GM03348 (cell line): ENCODE results near the gene CADM2.

Experiments used
- DNase-seq: peaks from one replicate; pipeline ENCODE4 v3.0.0; 2012; ENCODE audit warnings: low spot score

Gene CADM2

GRCh38 chr3:85321892-85322291, 363.1 kb downstream of the CADM2 start:
- DNase-seq = no peak

GRCh38 chr3:85330071-85330470, 371.3 kb downstream of the CADM2 start:
- no peak for DNase-seq

- DNase-seq = no peak
Observed at GRCh38 chr3:85337895-85338294, 379.1 kb downstream of the CADM2 start.

GRCh38 chr3:85342915-85343314, 384.1 kb downstream of the CADM2 start:
- no peak for DNase-seq

- DNase-seq = no peak
Observed at GRCh38 chr3:85355572-85355971, 396.8 kb downstream of the CADM2 start.

- no peak for DNase-seq
Observed at GRCh38 chr3:85360742-85361387, 402.1 kb downstream of the CADM2 start.

- DNase-seq = no peak
Observed at GRCh38 chr3:85364296-85364909, 405.6 kb downstream of the CADM2 start.

GRCh38 chr3:85370341-85370740, 411.6 kb downstream of the CADM2 start:
- no peak for DNase-seq

GRCh38 chr3:85376131-85376530, 417.3 kb downstream of the CADM2 start:
- DNase-seq = no peak

- DNase-seq = no peak
Observed at GRCh38 chr3:85377115-85377514, 418.3 kb downstream of the CADM2 start.

- no peak for DNase-seq
Observed at GRCh38 chr3:85384372-85384771, 425.6 kb downstream of the CADM2 start.

GRCh38 chr3:85387913-85388505, 429.2 kb downstream of the CADM2 start:
- no peak for DNase-seq

- no peak for DNase-seq
Observed at GRCh38 chr3:85394424-85394823, 435.6 kb downstream of the CADM2 start.

- DNase-seq = no peak
Observed at GRCh38 chr3:85397434-85397833, 438.6 kb downstream of the CADM2 start.

- DNase-seq = no peak
Observed at GRCh38 chr3:85426121-85426520, 467.3 kb downstream of the CADM2 start.

GRCh38 chr3:85427467-85427866, 468.7 kb downstream of the CADM2 start:
- no peak for DNase-seq

GRCh38 chr3:85432081-85432480, 473.3 kb downstream of the CADM2 start:
- DNase-seq = no peak

GRCh38 chr3:85433319-85433718, 474.5 kb downstream of the CADM2 start:
- DNase-seq = no peak

- no peak for DNase-seq
Observed at GRCh38 chr3:85455561-85456200, 496.9 kb downstream of the CADM2 start.

- no peak for DNase-seq
Observed at GRCh38 chr3:85474241-85474640, 515.5 kb downstream of the CADM2 start.

- no peak for DNase-seq
Observed at GRCh38 chr3:85475346-85475745, 516.6 kb downstream of the CADM2 start.

- DNase-seq = no peak
Observed at GRCh38 chr3:85476891-85477495, 518.2 kb downstream of the CADM2 start.
